Stimulated activated CD8-positive, alpha-beta memory T cell treated with anti-CD3 and anti-CD28 coated beads, Interleukin-4, amount 100 ng/mL, for 24 hours (primary cell): Measurements from ENCODE around the gene LRRC8B.

Experiments used
- DNase-seq: peaks from one replicate; pipeline ENCODE4 v3.0.0-alpha.2; 2020; ENCODE audit warnings: low read depth

LRRC8B gene

GRCh38 chr1:89548122-89548857, 23.7 kb downstream of the LRRC8B start:
- no peak for DNase-seq

GRCh38 chr1:89550995-89551394, 26.4 kb downstream of the LRRC8B start:
- DNase-seq = no peak

- no peak for DNase-seq
These were observed 27.9 kb downstream of the LRRC8B start for GRCh38 chr1:89552471-89553081.

DNA sequence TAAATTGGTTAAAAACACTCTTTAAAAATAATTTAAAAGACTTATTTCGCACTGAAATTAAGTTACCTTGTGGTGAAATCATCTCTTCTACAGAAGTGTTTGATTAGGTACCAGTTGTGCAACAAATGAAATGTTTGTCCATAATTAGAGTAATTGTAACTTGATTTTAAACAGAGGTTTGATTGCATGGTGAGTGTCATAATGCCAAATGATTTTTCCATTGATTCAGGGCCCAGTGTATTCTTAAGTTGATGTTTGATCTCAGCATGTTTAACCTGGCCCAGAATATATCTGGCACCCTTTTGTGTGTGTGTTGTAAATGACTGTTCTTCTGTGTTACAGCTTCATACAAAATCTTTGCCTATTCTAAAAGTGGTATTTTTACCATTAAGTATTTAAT, 28.5 kb downstream of the LRRC8B start:
- no peak for DNase-seq

DNA sequence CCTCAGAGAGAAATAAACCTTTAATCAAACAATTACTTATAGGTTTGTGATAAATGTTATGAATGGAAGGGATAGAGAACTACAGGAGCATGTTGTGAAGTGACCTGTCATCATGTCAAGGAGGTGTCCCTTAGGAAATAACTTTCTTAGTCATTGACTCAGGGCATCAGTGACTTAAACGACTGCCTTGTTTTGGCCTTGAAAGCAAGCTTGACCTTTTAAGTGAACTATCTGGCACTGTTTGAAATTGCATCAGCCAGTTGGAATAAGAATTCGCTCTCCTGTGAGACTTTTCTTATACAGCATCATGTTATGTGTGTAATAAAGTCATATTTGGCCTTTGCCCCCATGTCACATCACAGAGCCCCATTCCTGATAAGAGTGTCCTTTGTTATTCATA, 30.9 kb downstream of the LRRC8B start:
- DNase-seq = no peak

DNA sequence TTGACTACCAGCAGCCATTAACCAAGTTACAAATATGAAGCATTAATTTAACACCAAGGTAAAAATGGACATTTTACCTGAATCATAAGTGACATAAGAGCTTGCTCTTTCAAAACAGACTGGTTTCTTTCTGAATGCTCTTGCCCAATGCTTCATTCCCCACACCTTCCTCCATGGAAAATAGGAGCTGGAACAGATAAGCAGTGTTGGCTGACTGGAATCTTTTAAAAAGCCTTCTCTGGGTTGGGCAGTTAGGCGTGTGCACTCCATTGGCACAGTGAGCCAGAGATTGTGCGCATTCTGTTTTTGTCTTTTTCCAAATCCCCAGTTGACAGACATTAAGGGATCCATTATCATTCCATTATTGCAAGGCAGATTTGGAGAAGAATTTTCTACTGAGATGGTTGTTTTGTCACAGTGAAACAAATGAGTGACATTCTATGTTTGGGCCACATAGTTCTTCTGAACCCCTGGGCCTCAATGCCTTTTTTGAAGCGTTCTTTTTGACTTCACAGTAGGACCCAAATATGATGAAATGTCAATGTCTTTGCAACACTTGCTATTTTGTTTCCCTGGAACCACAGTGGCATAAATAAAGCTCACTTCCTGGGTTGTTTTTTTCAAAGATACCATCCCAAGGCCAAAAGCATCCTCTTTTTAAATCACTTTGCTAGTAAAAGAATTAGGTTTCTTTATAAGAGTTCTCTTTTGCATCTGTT, 32.3 kb downstream of the LRRC8B start:
- DNase-seq = no peak

DNA sequence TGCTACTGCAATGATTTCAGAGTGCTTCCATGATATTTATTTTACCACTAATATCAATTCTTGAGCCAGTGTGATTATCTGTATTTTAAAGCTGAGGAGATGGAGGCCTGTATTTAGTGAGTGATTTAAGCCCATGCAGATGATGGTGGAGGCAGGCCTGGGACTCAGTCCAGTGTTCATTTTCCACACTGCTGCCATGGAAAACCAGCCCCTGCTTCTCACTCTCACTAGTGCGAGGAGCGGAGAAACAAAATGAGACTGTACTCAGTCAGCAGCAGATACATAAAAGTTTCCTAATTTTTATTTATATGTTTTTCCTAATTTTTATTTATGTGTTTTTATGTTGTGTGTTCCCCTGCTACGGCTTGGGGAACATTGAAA, 32.8 kb downstream of the LRRC8B start:
- no peak for DNase-seq

DNA sequence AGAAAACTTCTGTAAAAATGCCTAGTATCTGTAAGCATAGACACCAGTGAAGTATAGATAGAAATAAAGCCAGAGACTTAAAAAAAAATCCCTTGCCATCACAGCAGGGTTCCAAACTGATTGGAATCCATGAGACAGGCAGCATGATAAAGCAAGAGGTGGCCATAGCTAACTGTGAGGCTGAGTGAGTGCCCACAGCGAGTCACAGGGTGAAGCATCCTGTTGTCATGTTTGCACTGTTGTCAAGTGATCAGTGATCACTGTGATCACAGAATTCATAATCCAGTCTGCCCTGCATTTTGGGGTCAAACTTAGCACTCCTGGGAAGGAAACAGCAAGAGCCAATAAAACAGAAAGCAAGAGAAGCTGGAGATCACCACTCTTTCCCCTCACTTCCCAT, 33.3 kb downstream of the LRRC8B start:
- no peak for DNase-seq

GRCh38 chr1:89563957-89564604, 39.5 kb downstream of the LRRC8B start:
- no peak for DNase-seq

DNA sequence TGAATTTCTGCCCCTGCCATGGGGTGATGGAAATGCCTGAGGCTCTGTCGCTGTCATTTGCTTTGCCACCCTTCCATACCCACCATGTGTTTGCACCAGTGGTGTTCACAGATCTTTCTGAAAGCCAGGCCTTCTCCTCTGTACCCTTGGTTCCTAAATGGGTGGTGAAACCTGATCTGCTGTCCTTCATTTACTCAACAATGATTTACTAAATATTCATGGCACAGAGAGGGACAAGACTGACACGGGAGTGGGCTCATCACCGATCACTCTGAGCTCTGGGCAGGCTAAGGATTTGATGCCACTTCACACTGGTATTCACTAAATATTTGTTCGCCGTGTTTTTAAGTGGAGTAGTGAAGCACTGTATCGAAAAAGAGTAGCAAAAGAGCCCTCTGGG, 40.9 kb downstream of the LRRC8B start:
- no peak for DNase-seq

DNA sequence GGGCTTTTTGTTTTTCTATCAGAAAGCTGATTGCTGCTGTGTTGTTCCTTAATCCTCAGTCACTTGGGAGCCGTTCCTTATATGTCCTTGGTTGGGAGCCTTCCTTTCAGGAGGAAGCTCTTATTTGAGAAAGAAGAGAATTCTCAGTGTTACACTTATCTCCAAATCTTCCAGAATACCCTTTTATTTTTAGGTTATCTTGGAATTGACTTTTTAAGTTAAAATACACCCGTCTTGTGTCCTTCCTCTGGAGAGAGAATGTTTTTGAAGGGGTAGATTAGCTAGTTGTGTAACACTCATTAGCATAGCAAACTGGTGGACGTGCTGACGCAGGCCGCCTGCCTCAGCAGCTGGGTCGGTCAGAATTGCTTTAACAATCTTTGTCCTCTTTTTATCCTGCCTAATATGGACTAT, 42.1 kb downstream of the LRRC8B start:
- DNase-seq = no peak

DNA sequence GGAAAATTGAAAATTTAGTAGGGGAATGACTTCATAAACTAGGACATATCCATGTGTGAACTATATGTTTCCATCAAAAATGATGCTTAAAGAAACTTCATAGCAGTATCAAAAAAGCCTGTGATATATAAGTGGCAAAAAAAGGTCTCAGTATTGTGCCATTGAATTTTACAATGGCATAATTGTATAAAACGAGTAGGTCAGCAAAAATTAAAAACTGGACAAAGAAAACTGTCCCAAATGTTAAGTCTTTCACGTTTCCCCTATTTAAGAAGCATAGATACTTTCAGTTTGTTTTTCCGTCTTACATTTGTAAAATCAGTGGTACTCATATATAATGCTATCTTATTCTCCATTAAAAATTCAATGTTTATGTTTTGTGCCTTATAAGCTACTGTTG, 43.2 kb downstream of the LRRC8B start:
- DNase-seq = no peak

DNA sequence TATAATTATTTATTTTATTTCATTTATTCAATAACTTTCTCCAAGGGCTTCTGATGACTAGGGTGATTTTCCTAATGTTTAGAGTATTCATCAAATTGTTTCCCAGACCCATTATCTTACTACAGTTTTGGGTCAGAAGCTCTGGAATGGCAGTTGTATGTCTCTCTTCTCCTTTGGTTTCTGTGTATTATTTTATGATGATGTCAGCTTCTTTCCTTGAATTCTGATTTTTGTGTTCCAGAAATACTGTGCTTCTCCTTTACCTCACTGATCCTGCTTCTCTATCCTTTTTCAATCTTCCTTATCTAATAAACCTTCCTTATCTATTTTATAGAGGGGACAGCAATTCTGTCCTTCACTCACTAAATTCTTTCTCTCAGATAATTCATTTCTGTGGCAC, 48.8 kb downstream of the LRRC8B start:
- DNase-seq = no peak

DNA sequence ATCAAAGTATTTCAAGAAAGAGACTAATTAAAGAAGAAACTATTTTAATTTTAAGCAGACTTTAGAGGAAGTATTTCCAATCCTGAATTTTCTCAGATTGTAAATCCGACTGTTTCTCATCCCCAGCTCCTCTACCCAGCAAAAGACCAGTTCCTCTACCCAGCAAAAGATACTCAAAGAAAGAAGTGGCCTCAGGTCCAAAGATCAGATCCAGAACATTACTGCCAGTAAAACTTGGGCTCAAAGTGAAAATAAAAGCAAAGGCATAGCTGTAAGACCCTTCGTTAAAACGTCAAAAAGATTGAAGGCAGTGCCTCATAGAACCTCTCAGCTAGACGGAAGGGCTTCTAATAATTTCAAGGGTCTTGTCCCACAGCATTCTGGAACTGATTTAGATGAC, 50.0 kb downstream of the LRRC8B start:
- no peak for DNase-seq

DNA sequence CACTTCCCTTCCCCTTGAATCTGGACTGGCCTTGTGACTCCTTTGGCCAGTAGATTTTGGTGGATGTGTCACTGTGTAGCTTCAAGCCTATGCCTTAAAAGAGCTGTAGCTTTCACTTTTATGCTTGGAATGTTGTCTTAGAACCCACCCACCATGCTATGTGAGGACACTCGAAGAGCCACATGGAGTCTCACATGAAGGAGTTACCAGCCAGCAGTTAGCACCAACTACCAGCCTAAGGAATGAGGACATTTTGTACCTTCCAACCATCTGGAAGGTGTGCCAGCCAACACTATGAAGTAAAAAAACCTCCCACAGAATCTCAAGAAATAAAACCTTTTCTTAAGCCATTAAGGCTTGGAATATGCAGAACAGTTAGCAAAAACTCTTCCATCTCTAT, 50.6 kb downstream of the LRRC8B start:
- no peak for DNase-seq

- no peak for DNase-seq
These were observed 51.4 kb downstream of the LRRC8B start for GRCh38 chr1:89576013-89576412.

DNA sequence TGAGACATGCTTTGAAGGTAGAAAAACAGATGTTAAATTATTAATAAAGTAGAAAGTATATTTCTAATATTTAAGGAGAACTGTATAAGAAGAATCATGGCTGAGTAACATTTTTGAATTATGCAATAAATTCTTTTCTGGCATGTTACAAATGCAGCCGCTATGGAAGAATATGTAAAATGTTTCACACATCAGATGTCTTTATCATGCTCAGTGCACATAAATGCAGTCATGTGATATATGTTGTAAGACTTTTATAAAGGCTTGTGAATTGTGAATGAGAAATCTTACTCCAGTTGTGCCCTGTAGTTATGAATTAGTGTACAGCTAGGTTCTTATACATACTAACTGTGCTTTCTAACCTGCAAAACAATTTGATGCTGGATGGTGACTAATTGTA, 53.5 kb downstream of the LRRC8B start:
- no peak for DNase-seq

- DNase-seq = no peak
These were observed 54.5 kb downstream of the LRRC8B start for GRCh38 chr1:89578946-89579684.

DNA sequence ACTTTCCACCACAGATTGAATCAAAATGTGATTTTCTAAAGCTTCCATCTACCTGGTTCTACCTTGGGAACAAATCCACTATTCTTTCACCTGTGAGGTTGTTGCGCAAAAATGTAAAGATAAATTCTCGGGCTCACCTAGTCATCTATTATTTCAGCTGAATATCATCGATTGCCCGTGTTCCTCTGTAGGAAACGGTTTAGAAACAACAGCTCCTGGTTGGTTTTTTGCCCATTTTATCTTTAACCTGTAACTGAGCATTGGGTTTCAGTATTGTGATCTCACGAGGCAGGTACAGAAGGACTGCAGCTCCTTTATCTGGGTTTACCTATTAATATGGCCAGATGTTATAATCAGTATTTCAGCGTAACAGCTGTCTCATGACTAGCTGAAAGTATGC, 55.4 kb downstream of the LRRC8B start:
- DNase-seq = no peak

DNA sequence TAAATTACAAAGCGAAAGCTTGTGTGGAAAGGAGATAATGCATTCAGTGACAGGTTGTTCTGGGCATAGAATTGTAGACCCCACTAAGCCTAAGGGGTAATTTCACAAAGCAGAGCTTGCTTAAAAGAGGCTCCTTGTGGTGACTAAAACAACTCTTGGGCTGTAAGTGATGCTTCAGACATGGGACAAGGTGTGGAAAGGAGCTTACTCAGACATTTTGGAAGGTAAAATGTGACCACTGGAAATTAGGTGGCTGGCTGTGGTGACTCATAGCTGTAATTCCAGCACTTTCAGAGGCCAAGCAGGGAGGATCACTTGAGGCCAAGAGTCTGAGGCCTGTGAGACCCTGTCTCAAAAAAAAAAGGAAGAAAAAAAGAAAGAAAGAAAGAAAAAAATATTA, 57.2 kb downstream of the LRRC8B start:
- DNase-seq = no peak

- no peak for DNase-seq
These were observed 57.9 kb downstream of the LRRC8B start for GRCh38 chr1:89582571-89582970.

GRCh38 chr1:89584211-89584610, 59.6 kb downstream of the LRRC8B start:
- no peak for DNase-seq
